ENCODE data around the gene EXOC1.
"Not testable (repeated sequence)": the region's sequence is repeated elsewhere in the genome, so short reads cannot be mapped to it uniquely, and the experiment has no call there.

Gene EXOC1

GRCh38 chr4:55838356-55838755 lies 15.1 kb upstream of the EXOC1 start:
- H3K27me3 ChIP-seq (ENCODE audit: insufficient read depth, low read length, poor library complexity, severe bottlenecking), result no peaks in the 10 kb centered on the region
- no peak overlapping the region for H3K4me3 ChIP-seq (ENCODE audit: low read length, poor library complexity, severe bottlenecking)
- H3K4me1 ChIP-seq (ENCODE audit: insufficient read depth, low read length, poor library complexity, severe bottlenecking), result no peaks in the 10 kb centered on the region
- no peak overlapping the region for H3K9ac ChIP-seq (ENCODE audit: low read depth, low read length, poor library complexity, severe bottlenecking)
- no peak overlapping the region for H2AFZ ChIP-seq (ENCODE audit: low read length)
- no peaks in the 10 kb centered on the region for H3K79me2 ChIP-seq (ENCODE audit: insufficient read depth, low read length)
- no peaks in the 10 kb centered on the region for H3K36me3 ChIP-seq (ENCODE audit: insufficient read depth, low read length)
- TF ChIP-seq CTCF (conservative IDR thresholded peaks at IDR 0.05; ENCODE audit: low read length), result no peak
- no peak for TF ChIP-seq EZH2phosphoT487 (IDR thresholded peaks at IDR 0.05; ENCODE audit: borderline replicate concordance)
- no peaks in the 10 kb centered on the region for H3F3A ChIP-seq (ENCODE audit: low read depth)
- H4K20me1 ChIP-seq (ENCODE audit: insufficient read depth, low read length, poor library complexity, severe bottlenecking), result no peaks in the 10 kb centered on the region
- H3K4me2 ChIP-seq (ENCODE audit: low read depth, low read length, poor library complexity, severe bottlenecking), result no peak overlapping the region
- no peaks in the 10 kb centered on the region for H3K9me2 ChIP-seq (replicated peaks; ENCODE audit: low read depth, low read length)
- H3K9me3 ChIP-seq (ENCODE audit: insufficient read depth, low read depth, low read length), result no peaks in the 10 kb centered on the region

- Histone ChIP-seq H3K9ac (ENCODE audit: low read depth, low read length, poor library complexity, severe bottlenecking) (no peak overlapping the region), H3K9me3 (ENCODE audit: insufficient read depth, low read depth, low read length) (no peaks in the 10 kb centered on the region)
Measured at GRCh38 chr4:55838952-55839351, 14.5 kb upstream of the EXOC1 start.

GRCh38 chr4:55840956-55841355 lies 12.5 kb upstream of the EXOC1 start:
- H4K20me1 ChIP-seq (ENCODE audit: insufficient read depth, low read length, poor library complexity, severe bottlenecking), result no peaks in the 10 kb centered on the region
- H3K4me1 ChIP-seq (ENCODE audit: insufficient read depth, low read length, poor library complexity, severe bottlenecking), result no peaks in the 10 kb centered on the region
- TF ChIP-seq CTCF (conservative IDR thresholded peaks at IDR 0.05; ENCODE audit: low read length), result no peak
- no peak for TF ChIP-seq EZH2phosphoT487 (IDR thresholded peaks at IDR 0.05; ENCODE audit: borderline replicate concordance)
- no peak overlapping the region for H3K4me2 ChIP-seq (ENCODE audit: low read depth, low read length, poor library complexity, severe bottlenecking)
- H3K36me3 ChIP-seq (ENCODE audit: insufficient read depth, low read length), result no peaks in the 10 kb centered on the region
- no peak overlapping the region for H2AFZ ChIP-seq (ENCODE audit: low read length)
- no peak overlapping the region for H3K4me3 ChIP-seq (ENCODE audit: low read length, poor library complexity, severe bottlenecking)
- H3F3A ChIP-seq (ENCODE audit: low read depth), result no peaks in the 10 kb centered on the region
- no peaks in the 10 kb centered on the region for H3K79me2 ChIP-seq (ENCODE audit: insufficient read depth, low read length)
- no peaks in the 10 kb centered on the region for H3K9me2 ChIP-seq (replicated peaks; ENCODE audit: low read depth, low read length)
- no peak overlapping the region for H3K9ac ChIP-seq (ENCODE audit: low read depth, low read length, poor library complexity, severe bottlenecking)
- H3K9me3 ChIP-seq (ENCODE audit: insufficient read depth, low read depth, low read length), result no peaks in the 10 kb centered on the region
- no peaks in the 10 kb centered on the region for H3K27me3 ChIP-seq (ENCODE audit: insufficient read depth, low read length, poor library complexity, severe bottlenecking)

More at GRCh38 chr4:55838952-55839351, 14.5 kb upstream of the EXOC1 start:
- no peaks in the 10 kb centered on the region for H3F3A ChIP-seq (ENCODE audit: low read depth)
- H3K79me2 ChIP-seq (ENCODE audit: insufficient read depth, low read length), result no peaks in the 10 kb centered on the region
- TF ChIP-seq CTCF (conservative IDR thresholded peaks at IDR 0.05; ENCODE audit: low read length) (no peak), EZH2phosphoT487 (IDR thresholded peaks at IDR 0.05; ENCODE audit: borderline replicate concordance) (no peak)
- no peak overlapping the region for H3K4me3 ChIP-seq (ENCODE audit: low read length, poor library complexity, severe bottlenecking)
- no peaks in the 10 kb centered on the region for H3K27me3 ChIP-seq (ENCODE audit: insufficient read depth, low read length, poor library complexity, severe bottlenecking)
- no peaks in the 10 kb centered on the region for H3K9me2 ChIP-seq (replicated peaks; ENCODE audit: low read depth, low read length)
- H3K4me2 ChIP-seq (ENCODE audit: low read depth, low read length, poor library complexity, severe bottlenecking), result no peak overlapping the region
- no peaks in the 10 kb centered on the region for H4K20me1 ChIP-seq (ENCODE audit: insufficient read depth, low read length, poor library complexity, severe bottlenecking)
- H2AFZ ChIP-seq (ENCODE audit: low read length), result no peak overlapping the region
- no peaks in the 10 kb centered on the region for H3K4me1 ChIP-seq (ENCODE audit: insufficient read depth, low read length, poor library complexity, severe bottlenecking)
- no peaks in the 10 kb centered on the region for H3K36me3 ChIP-seq (ENCODE audit: insufficient read depth, low read length)

- not testable (repeated sequence) for H3K4me3 ChIP-seq (ENCODE audit: low read length, poor library complexity, severe bottlenecking); H3F3A ChIP-seq (ENCODE audit: low read depth); H3K79me2 ChIP-seq (ENCODE audit: insufficient read depth, low read length); H3K4me1 ChIP-seq (ENCODE audit: insufficient read depth, low read length, poor library complexity, severe bottlenecking); H3K9ac ChIP-seq (ENCODE audit: low read depth, low read length, poor library complexity, severe bottlenecking); H3K36me3 ChIP-seq (ENCODE audit: insufficient read depth, low read length); H3K4me2 ChIP-seq (ENCODE audit: low read depth, low read length, poor library complexity, severe bottlenecking); H3K27me3 ChIP-seq (ENCODE audit: insufficient read depth, low read length, poor library complexity, severe bottlenecking); H3K9me2 ChIP-seq (replicated peaks; ENCODE audit: low read depth, low read length); H2AFZ ChIP-seq (ENCODE audit: low read length); H4K20me1 ChIP-seq (ENCODE audit: insufficient read depth, low read length, poor library complexity, severe bottlenecking); H3K9me3 ChIP-seq (ENCODE audit: insufficient read depth, low read depth, low read length)
Measured at GRCh38 chr4:55841373-55842239, 11.8 kb upstream of the EXOC1 start.

- H3K9me3 ChIP-seq (ENCODE audit: insufficient read depth, low read depth, low read length); H3K4me3 ChIP-seq (ENCODE audit: low read length, poor library complexity, severe bottlenecking); H3K4me2 ChIP-seq (ENCODE audit: low read depth, low read length, poor library complexity, severe bottlenecking); H4K20me1 ChIP-seq (ENCODE audit: insufficient read depth, low read length, poor library complexity, severe bottlenecking); H3K79me2 ChIP-seq (ENCODE audit: insufficient read depth, low read length); H3F3A ChIP-seq (ENCODE audit: low read depth); H3K36me3 ChIP-seq (ENCODE audit: insufficient read depth, low read length); H3K4me1 ChIP-seq (ENCODE audit: insufficient read depth, low read length, poor library complexity, severe bottlenecking); H3K9me2 ChIP-seq (replicated peaks; ENCODE audit: low read depth, low read length); H3K9ac ChIP-seq (ENCODE audit: low read depth, low read length, poor library complexity, severe bottlenecking); H3K27me3 ChIP-seq (ENCODE audit: insufficient read depth, low read length, poor library complexity, severe bottlenecking); H2AFZ ChIP-seq (ENCODE audit: low read length): not testable (repeated sequence)
Measured at GRCh38 chr4:55842312-55842711, 11.1 kb upstream of the EXOC1 start.
